ENCODE data around the gene MED23. TPM values are rescaled to one million over a fixed set of nuclear protein-coding genes. Genes with fewer than 3 reads are reported as not detected.

MED23 gene
- total RNA-seq, 1 donor from 2014 or later: 37.3 TPM

DNA sequence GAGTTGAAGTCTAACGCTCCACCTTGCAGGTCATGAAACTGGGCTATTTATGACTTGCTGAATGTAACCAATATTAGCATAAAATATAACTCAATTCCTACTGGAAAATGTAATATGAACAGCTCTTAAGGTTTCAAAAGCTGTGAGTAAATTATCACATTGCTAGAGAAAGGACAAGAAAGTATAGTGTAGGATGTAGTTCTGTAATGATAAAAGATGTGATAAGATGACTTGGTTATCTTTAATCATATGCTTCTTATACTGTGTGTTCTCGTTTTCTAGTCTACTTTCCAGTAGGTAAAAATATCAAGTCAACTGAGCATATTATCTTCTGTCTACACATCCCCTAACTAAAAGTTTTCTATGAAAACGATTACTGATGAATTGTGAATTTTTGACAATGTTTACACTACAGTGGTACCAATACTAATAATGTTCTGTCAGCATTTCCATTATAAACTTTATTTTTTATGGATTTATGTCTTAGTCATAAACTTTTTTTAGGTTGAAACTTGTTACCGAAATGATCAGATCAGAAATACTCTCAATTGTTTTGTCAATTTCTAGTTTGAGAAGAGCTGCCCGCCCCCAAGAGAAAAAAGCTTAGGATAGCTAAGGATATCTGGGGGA is 14.6 kb downstream of the MED23 start:
- Histone ChIP-seq H3K4me3 (no peak overlapping the region), H3K27ac (no peak overlapping the region), H3K4me1 (no peaks in the 10 kb centered on the region), H4K20me1 (ENCODE audit: low read depth) (no peaks in the 10 kb centered on the region), H3F3A (ENCODE audit: low read depth) (no peaks in the 10 kb centered on the region), H3K4me2 (no peak overlapping the region), H3K27me3 (no peaks in the 10 kb centered on the region), H3K9me3 (ENCODE audit: low read depth) (no peaks in the 10 kb centered on the region), H3K79me2 (ENCODE audit: low read depth) (no peaks in the 10 kb centered on the region), H3K36me3 (peaks cover 7% of the 10 kb centered on the region), H2AFZ (replicated peaks) (no peak overlapping the region), H3K9ac (no peak overlapping the region)
- TF ChIP-seq CTCF (IDR thresholded peaks at IDR 0.05) (no peak), EZH2 (IDR thresholded peaks at IDR 0.05) (no peak), EZH2phosphoT487 (IDR thresholded peaks at IDR 0.05) (no peak)
- H3K27me3 Mint-ChIP-seq (ENCODE audit: insufficient read depth, low read depth): no peaks in the 10 kb centered on the region
- no peak overlapping the region for H3K27ac Mint-ChIP-seq
- peaks cover 7% of the 10 kb centered on the region for H3K36me3 Mint-ChIP-seq
- H3K4me1 Mint-ChIP-seq: no peaks in the 10 kb centered on the region
- no peak overlapping the region for H3K4me3 Mint-ChIP-seq
- H3K9me3 Mint-ChIP-seq: no peaks in the 10 kb centered on the region
- no peak for DNase-seq (ENCODE audit: low spot score)

DNA sequence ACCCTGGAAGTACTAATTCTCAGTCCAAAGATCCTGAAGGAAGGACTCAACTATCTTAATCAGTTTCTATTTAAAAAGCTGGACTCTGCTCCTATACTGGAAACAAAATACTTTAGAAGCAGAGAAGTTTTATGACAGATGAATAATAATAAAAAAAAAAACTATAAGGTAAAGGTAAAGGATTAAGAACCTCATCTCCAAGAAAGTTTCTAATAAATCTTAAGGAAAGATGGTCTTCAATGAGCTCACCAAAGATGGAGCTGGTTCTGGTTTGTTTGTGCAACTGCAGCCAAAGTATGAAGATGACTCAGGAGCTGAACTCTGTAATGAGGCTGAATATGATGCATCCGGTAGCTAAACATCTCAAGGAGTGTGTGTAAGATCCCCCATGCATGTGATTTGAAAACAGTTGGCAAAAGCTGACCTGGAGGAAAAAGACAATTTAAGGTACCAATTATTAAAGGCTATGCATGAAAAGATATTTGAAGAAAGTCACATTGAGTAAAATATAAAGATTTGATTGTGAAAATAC is 25.2 kb downstream of the MED23 start:
- Histone ChIP-seq H2AFZ (replicated peaks) (no peak overlapping the region), H4K20me1 (ENCODE audit: low read depth) (no peaks in the 10 kb centered on the region), H3K4me1 (no peaks in the 10 kb centered on the region), H3K4me2 (no peak overlapping the region), H3K9me3 (ENCODE audit: low read depth) (no peaks in the 10 kb centered on the region), H3K36me3 (peaks cover 20% of the 10 kb centered on the region), H3K27me3 (no peaks in the 10 kb centered on the region), H3F3A (ENCODE audit: low read depth) (no peaks in the 10 kb centered on the region), H3K27ac (no peak overlapping the region), H3K9ac (no peak overlapping the region), H3K4me3 (no peak overlapping the region), H3K79me2 (ENCODE audit: low read depth) (no peaks in the 10 kb centered on the region)
- DNase-seq (ENCODE audit: low spot score): no peak
- Mint-ChIP-seq H3K9me3 (no peaks in the 10 kb centered on the region), H3K27ac (no peak overlapping the region), H3K36me3 (peaks cover 9% of the 10 kb centered on the region), H3K4me1 (no peaks in the 10 kb centered on the region), H3K27me3 (ENCODE audit: insufficient read depth, low read depth) (no peaks in the 10 kb centered on the region), H3K4me3 (no peak overlapping the region)
- no peak for TF ChIP-seq EZH2 (IDR thresholded peaks at IDR 0.05)
- no peak for TF ChIP-seq EZH2phosphoT487 (IDR thresholded peaks at IDR 0.05)
- no peak for TF ChIP-seq CTCF (IDR thresholded peaks at IDR 0.05)

DNA sequence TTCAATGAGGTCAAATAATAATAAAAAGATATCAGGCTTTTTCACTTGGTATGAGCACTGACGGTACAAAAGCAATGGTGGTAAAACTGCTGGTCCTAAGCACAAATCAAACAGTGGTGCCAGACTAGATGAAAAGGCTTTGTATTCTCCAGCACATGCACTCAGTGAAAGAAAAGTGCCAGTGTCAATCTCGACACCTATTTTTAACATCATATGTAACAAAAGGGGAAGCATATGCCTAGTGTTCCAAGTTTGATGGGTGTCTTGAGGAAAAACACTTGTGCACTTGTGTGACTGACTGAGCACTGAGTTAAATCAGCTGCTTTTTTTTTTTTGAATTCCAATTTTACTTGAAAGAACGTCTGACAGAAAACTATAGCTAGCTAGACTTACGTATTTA is 27.3 kb downstream of the MED23 start:
- Mint-ChIP-seq H3K36me3 (peaks cover 8% of the 10 kb centered on the region), H3K9me3 (no peaks in the 10 kb centered on the region), H3K27ac (no peak overlapping the region), H3K4me1 (no peaks in the 10 kb centered on the region), H3K27me3 (ENCODE audit: insufficient read depth, low read depth) (no peaks in the 10 kb centered on the region), H3K4me3 (no peak overlapping the region)
- DNase-seq (ENCODE audit: low spot score): no peak
- H3K4me2 ChIP-seq: no peak overlapping the region
- H3K79me2 ChIP-seq (ENCODE audit: low read depth): no peaks in the 10 kb centered on the region
- no peaks in the 10 kb centered on the region for H4K20me1 ChIP-seq (ENCODE audit: low read depth)
- H3K9ac ChIP-seq: no peak overlapping the region
- no peaks in the 10 kb centered on the region for H3K27me3 ChIP-seq
- no peaks in the 10 kb centered on the region for H3K9me3 ChIP-seq (ENCODE audit: low read depth)
- H3F3A ChIP-seq (ENCODE audit: low read depth): no peaks in the 10 kb centered on the region
- H2AFZ ChIP-seq (replicated peaks): no peak overlapping the region
- no peak for TF ChIP-seq EZH2 (IDR thresholded peaks at IDR 0.05)
- TF ChIP-seq EZH2phosphoT487 (IDR thresholded peaks at IDR 0.05): no peak
- no peak for TF ChIP-seq CTCF (IDR thresholded peaks at IDR 0.05)
- H3K4me1 ChIP-seq: no peaks in the 10 kb centered on the region
- peaks cover 19% of the 10 kb centered on the region for H3K36me3 ChIP-seq
- H3K4me3 ChIP-seq: no peak overlapping the region
- no peak overlapping the region for H3K27ac ChIP-seq

Data from neural progenitor cell (in vitro differentiated cells).